ENCODE results near the gene PLCB1.

Gene PLCB1

GRCh38 chr20:8726460-8726859 lies 594.4 kb downstream of the PLCB1 start:
- Histone ChIP-seq H3K27ac (ENCODE audit: low read depth, low read length) (no peak overlapping the region), H3K27me3 (ENCODE audit: insufficient read depth, low read length) (no peaks in the 10 kb centered on the region), H2AFZ (ENCODE audit: low read length, unreplicated experiment) (no peak overlapping the region), H3K79me2 (ENCODE audit: control insufficient read depth, insufficient read depth, low read length, unreplicated experiment) (no peaks in the 10 kb centered on the region), H3K36me3 (ENCODE audit: insufficient read depth, low read length) (no peaks in the 10 kb centered on the region), H3K4me1 (ENCODE audit: control insufficient read depth, insufficient read depth, low read length, unreplicated experiment) (no peaks in the 10 kb centered on the region), H3K4me3 (ENCODE audit: low read depth, low read length) (no peak overlapping the region)

- Histone ChIP-seq H3K79me2 (ENCODE audit: control insufficient read depth, insufficient read depth, low read length, unreplicated experiment) (no peaks in the 10 kb centered on the region), H2AFZ (ENCODE audit: low read length, unreplicated experiment) (no peak overlapping the region)
These were observed 602.9 kb downstream of the PLCB1 start for GRCh38 chr20:8735014-8735413.

GRCh38 chr20:8735674-8736073 lies 603.6 kb downstream of the PLCB1 start:
- Histone ChIP-seq H3K4me1 (ENCODE audit: control insufficient read depth, insufficient read depth, low read length, unreplicated experiment) (no peaks in the 10 kb centered on the region), H3K4me3 (ENCODE audit: low read depth, low read length) (no peak overlapping the region), H3K36me3 (ENCODE audit: insufficient read depth, low read length) (no peaks in the 10 kb centered on the region), H2AFZ (ENCODE audit: low read length, unreplicated experiment) (no peak overlapping the region), H3K79me2 (ENCODE audit: control insufficient read depth, insufficient read depth, low read length, unreplicated experiment) (no peaks in the 10 kb centered on the region), H3K27ac (ENCODE audit: low read depth, low read length) (no peak overlapping the region), H3K27me3 (ENCODE audit: insufficient read depth, low read length) (no peaks in the 10 kb centered on the region)

More at GRCh38 chr20:8735014-8735413, 602.9 kb downstream of the PLCB1 start:
- Histone ChIP-seq H3K36me3 (ENCODE audit: insufficient read depth, low read length) (no peaks in the 10 kb centered on the region), H3K4me1 (ENCODE audit: control insufficient read depth, insufficient read depth, low read length, unreplicated experiment) (no peaks in the 10 kb centered on the region), H3K27me3 (ENCODE audit: insufficient read depth, low read length) (no peaks in the 10 kb centered on the region), H3K27ac (ENCODE audit: low read depth, low read length) (no peak overlapping the region), H3K4me3 (ENCODE audit: low read depth, low read length) (no peak overlapping the region)

GRCh38 chr20:8740265-8740664 lies 608.2 kb downstream of the PLCB1 start:
- no peaks in the 10 kb centered on the region for H3K27me3 ChIP-seq (ENCODE audit: insufficient read depth, low read length)
- no peaks in the 10 kb centered on the region for H3K79me2 ChIP-seq (ENCODE audit: control insufficient read depth, insufficient read depth, low read length, unreplicated experiment)
- peaks cover 4% of the 10 kb centered on the region for H3K4me1 ChIP-seq (ENCODE audit: control insufficient read depth, insufficient read depth, low read length, unreplicated experiment)
- no peak overlapping the region for H3K27ac ChIP-seq (ENCODE audit: low read depth, low read length)
- no peak overlapping the region for H2AFZ ChIP-seq (ENCODE audit: low read length, unreplicated experiment)
- H3K36me3 ChIP-seq (ENCODE audit: insufficient read depth, low read length): 0 out of 2 replicates have a peak, but pooled peaks cover 3% of the 10 kb centered on the region
- no peak overlapping the region for H3K4me3 ChIP-seq (ENCODE audit: low read depth, low read length)

GRCh38 chr20:8744228-8744844 lies 612.3 kb downstream of the PLCB1 start:
- Histone ChIP-seq H3K27ac (ENCODE audit: low read depth, low read length) (peak overlapping the region; percentile 17; the same call in 1 of the 2 replicates), H2AFZ (ENCODE audit: low read length, unreplicated experiment) (no peak overlapping the region), H3K36me3 (ENCODE audit: insufficient read depth, low read length) (0 out of 2 replicates have a peak, but pooled peaks cover 3% of the 10 kb centered on the region), H3K4me1 (ENCODE audit: control insufficient read depth, insufficient read depth, low read length, unreplicated experiment) (peaks cover 9% of the 10 kb centered on the region), H3K27me3 (ENCODE audit: insufficient read depth, low read length) (no peaks in the 10 kb centered on the region), H3K79me2 (ENCODE audit: control insufficient read depth, insufficient read depth, low read length, unreplicated experiment) (no peaks in the 10 kb centered on the region), H3K4me3 (ENCODE audit: low read depth, low read length) (no peak overlapping the region)

- H3K27ac ChIP-seq (ENCODE audit: low read depth, low read length): no peak overlapping the region
- peaks cover 20% of the 10 kb centered on the region for H3K4me1 ChIP-seq (ENCODE audit: control insufficient read depth, insufficient read depth, low read length, unreplicated experiment)
- H3K27me3 ChIP-seq (ENCODE audit: insufficient read depth, low read length): no peaks in the 10 kb centered on the region
- H3K36me3 ChIP-seq (ENCODE audit: insufficient read depth, low read length): no peaks in the 10 kb centered on the region
- H3K4me3 ChIP-seq (ENCODE audit: low read depth, low read length): no peak overlapping the region
- H2AFZ ChIP-seq (ENCODE audit: low read length, unreplicated experiment): no peak overlapping the region
- H3K79me2 ChIP-seq (ENCODE audit: control insufficient read depth, insufficient read depth, low read length, unreplicated experiment): no peaks in the 10 kb centered on the region
These were observed 617.0 kb downstream of the PLCB1 start for GRCh38 chr20:8749101-8749500.

GRCh38 chr20:8749986-8750385 lies 617.9 kb downstream of the PLCB1 start:
- H3K4me3 ChIP-seq (ENCODE audit: low read depth, low read length): no peak overlapping the region
- H3K36me3 ChIP-seq (ENCODE audit: insufficient read depth, low read length): no peaks in the 10 kb centered on the region
- no peak overlapping the region for H2AFZ ChIP-seq (ENCODE audit: low read length, unreplicated experiment)
- H3K4me1 ChIP-seq (ENCODE audit: control insufficient read depth, insufficient read depth, low read length, unreplicated experiment): peaks cover 26% of the 10 kb centered on the region
- H3K27me3 ChIP-seq (ENCODE audit: insufficient read depth, low read length): no peaks in the 10 kb centered on the region
- H3K27ac ChIP-seq (ENCODE audit: low read depth, low read length): no peak overlapping the region
- H3K79me2 ChIP-seq (ENCODE audit: control insufficient read depth, insufficient read depth, low read length, unreplicated experiment): no peaks in the 10 kb centered on the region

- H3K36me3 ChIP-seq (ENCODE audit: insufficient read depth, low read length): no peaks in the 10 kb centered on the region
- 0 out of 2 replicates have a peak overlapping the region, but pooled peaks have one; percentile 33 for H3K27ac ChIP-seq (ENCODE audit: low read depth, low read length)
- no peaks in the 10 kb centered on the region for H3K27me3 ChIP-seq (ENCODE audit: insufficient read depth, low read length)
- H3K4me1 ChIP-seq (ENCODE audit: control insufficient read depth, insufficient read depth, low read length, unreplicated experiment): peaks cover 34% of the 10 kb centered on the region
- H3K79me2 ChIP-seq (ENCODE audit: control insufficient read depth, insufficient read depth, low read length, unreplicated experiment): no peaks in the 10 kb centered on the region
- no peak overlapping the region for H2AFZ ChIP-seq (ENCODE audit: low read length, unreplicated experiment)
- no peak overlapping the region for H3K4me3 ChIP-seq (ENCODE audit: low read depth, low read length)
These were observed 623.5 kb downstream of the PLCB1 start for GRCh38 chr20:8755340-8756118.

- Histone ChIP-seq H3K4me1 (ENCODE audit: control insufficient read depth, insufficient read depth, low read length, unreplicated experiment) (peaks cover 30% of the 10 kb centered on the region), H3K27ac (ENCODE audit: low read depth, low read length) (peak overlapping the region; percentile 75), H2AFZ (ENCODE audit: low read length, unreplicated experiment) (no peak overlapping the region), H3K4me3 (ENCODE audit: low read depth, low read length) (no peak overlapping the region), H3K79me2 (ENCODE audit: control insufficient read depth, insufficient read depth, low read length, unreplicated experiment) (no peaks in the 10 kb centered on the region), H3K27me3 (ENCODE audit: insufficient read depth, low read length) (no peaks in the 10 kb centered on the region), H3K36me3 (ENCODE audit: insufficient read depth, low read length) (no peaks in the 10 kb centered on the region)
These were observed 624.3 kb downstream of the PLCB1 start for GRCh38 chr20:8756410-8756809.

- no peak overlapping the region for H2AFZ ChIP-seq (ENCODE audit: low read length, unreplicated experiment)
- H3K36me3 ChIP-seq (ENCODE audit: insufficient read depth, low read length): no peaks in the 10 kb centered on the region
- H3K79me2 ChIP-seq (ENCODE audit: control insufficient read depth, insufficient read depth, low read length, unreplicated experiment): no peaks in the 10 kb centered on the region
- peaks cover 30% of the 10 kb centered on the region for H3K4me1 ChIP-seq (ENCODE audit: control insufficient read depth, insufficient read depth, low read length, unreplicated experiment)
- peak overlapping the region; percentile 75 for H3K27ac ChIP-seq (ENCODE audit: low read depth, low read length)
- no peak overlapping the region for H3K4me3 ChIP-seq (ENCODE audit: low read depth, low read length)
- H3K27me3 ChIP-seq (ENCODE audit: insufficient read depth, low read length): no peaks in the 10 kb centered on the region
These were observed 625.1 kb downstream of the PLCB1 start for GRCh38 chr20:8757146-8757545.

All from ACC112 (cell line).